OCI-LY7 (cell line): Measurements from ENCODE around the gene IRF8. TPM values are rescaled to one million over a fixed set of nuclear protein-coding genes. Genes with fewer than 3 reads are reported as not detected.

Experiments
- BruUV-seq: library from RNA; stranded (reverse); fragments of 400-500 nt; replicated peaks from 2 replicates; lab custom pipeline; 2021; lab: Mats Ljungman, UMichigan
- CTCF ChIA-PET: fragments of 300-600 bp; sonication (Branson Sonifier 250); formaldehyde crosslinking; loops from one replicate; lab custom pipeline; 2022; ENCODE audit warnings: antibody characterized with exemption; ENCODE audit not compliant: unreplicated experiment; lab: Charles Lee
- POLR2A ChIA-PET: fragments of 300-600 bp; sonication (Branson Sonifier 250); formaldehyde crosslinking; loops from one replicate; lab custom pipeline; 2022; ENCODE audit warnings: antibody characterized with exemption; lab: Charles Lee
- DNase-seq: peaks from one replicate; pipeline ENCODE4 v3.0.0-alpha.2; 2015; ENCODE audit warnings: low spot score
- H2AFZ ChIP-seq: fragments of 200-600 bp; sonication (generic), shearing (Covaris generic); 2 replicates; pipeline ENCODE4 v1.6.1; 2014; ENCODE audit warnings: mild to moderate bottlenecking, antibody characterized with exemption, low read length, moderate library complexity
- H3K27ac ChIP-seq: fragments of 200-600 bp; sonication (generic); 2 replicates; pipeline ENCODE4 v1.5.1; 2014; ENCODE audit warnings: mixed run types, low read depth, mild to moderate bottlenecking, moderate library complexity, low read length, inconsistent platforms; ENCODE audit not compliant: poor library complexity, severe bottlenecking
- H3K36me3 ChIP-seq: fragments of 200-600 bp; sonication (generic); 2 replicates; pipeline ENCODE4 v1.6.1; 2014; ENCODE audit warnings: mild to moderate bottlenecking, antibody characterized with exemption, low read length, moderate library complexity, mixed read lengths; ENCODE audit not compliant: insufficient read depth
- H3K4me1 ChIP-seq: fragments of 200-600 bp; sonication (generic); 2 replicates; pipeline ENCODE4 v1.5.1; 2014; ENCODE audit warnings: mild to moderate bottlenecking, low read length; ENCODE audit not compliant: insufficient read depth, poor library complexity, severe bottlenecking
- H3K4me2 ChIP-seq: fragments of 200-600 bp; sonication (generic); 2 replicates; pipeline ENCODE4 v1.6.1; 2014; ENCODE audit warnings: mild to moderate bottlenecking, low read length
- H3K4me3 ChIP-seq: fragments of 200-600 bp; sonication (generic); 2 replicates; pipeline ENCODE4 v1.5.1; 2014; ENCODE audit warnings: mild to moderate bottlenecking, low read depth, low read length; ENCODE audit not compliant: poor library complexity, severe bottlenecking
- H3K79me2 ChIP-seq: fragments of 200-600 bp; sonication (generic); 2 replicates; pipeline ENCODE4 v1.6.1; 2016; ENCODE audit warnings: low read depth, mild to moderate bottlenecking, low read length, moderate library complexity, mixed read lengths; ENCODE audit not compliant: insufficient read depth
- H3K9me2 ChIP-seq: fragments of 200-600 bp; sonication (generic); 2 replicates; pipeline ENCODE4 v1.6.1; 2016; ENCODE audit warnings: mild to moderate bottlenecking, low read length, mixed read lengths; ENCODE audit not compliant: insufficient read depth
- H3K9me3 ChIP-seq: fragments of 200-600 bp; sonication (generic); 2 replicates; pipeline ENCODE4 v1.6.1; 2014; ENCODE audit warnings: mild to moderate bottlenecking, mixed run types, low read length, mixed read lengths
- H4K20me1 ChIP-seq: fragments of 200-600 bp; sonication (generic); 2 replicates; pipeline ENCODE4 v1.6.1; 2014; ENCODE audit warnings: mild to moderate bottlenecking, antibody characterized with exemption, low read length, moderate library complexity, mixed read lengths; ENCODE audit not compliant: insufficient read depth
- CTCF ChIP-seq: fragments of 200-600 bp; sonication (generic); conservative IDR thresholded peaks from 2 replicates; pipeline ENCODE4 v1.5.1; 2014; ENCODE audit warnings: mild to moderate bottlenecking, antibody characterized with exemption, low read length, moderate library complexity, mixed read lengths
- EZH2phosphoT487 ChIP-seq: fragments of 200-600 bp; sonication (generic); IDR thresholded peaks from 2 replicates; pipeline ENCODE4 v1.6.1; 2018; ENCODE audit warnings: low read depth, borderline replicate concordance, mild to moderate bottlenecking, mixed run types, antibody characterized with exemption, low read length, moderate library complexity, mixed read lengths
- intact Hi-C: fragments of 100-400 bp; cut with micrococcal nuclease; formaldehyde crosslinking; loops from one replicate; pipeline ENCODE4 v1.10.0; 2022; ENCODE audit not compliant: unreplicated experiment
- total RNA-seq, 2 experiments: library from RNA; depleted of rRNA in 1 of 2; stranded (reverse); fragments of >200 nt in 1 of 2; shearing (Covaris generic) in 1 of 2; gene quantifications; 2 replicates each; pipeline ENCODE4 v1.2.3, GENCODE V29; 2014 to 2022

Gene IRF8
- total RNA-seq, 2 experiments from 2014 or later: 181 to 224 TPM

GRCh38 chr16:85853547-85854545 is 45.1 kb upstream of the IRF8 start:
- intact Hi-C loops: no loop called here
- H3K9me3 ChIP-seq: peaks cover 4% of the 10 kb centered on the region; the same call in 1 of the 2 replicates
- H3K4me3 ChIP-seq: no peak overlapping the region
- H3K4me2 ChIP-seq: no peak overlapping the region
- H3K27ac ChIP-seq: no peak overlapping the region
- H4K20me1 ChIP-seq: no peaks in the 10 kb centered on the region
- POLR2A ChIA-PET: interaction anchor here (0.7 kb wide), 1 partner anchor 89 kb away, joined by 3 read pairs; no protein-coding TSS in a partner anchor
- no TSS peak for BruUV-seq
- CTCF ChIA-PET: interaction anchor here (0.6 kb wide), 1 partner anchor 22 kb away, joined by 3 read pairs; no protein-coding TSS in a partner anchor
- H3K36me3 ChIP-seq: no peaks in the 10 kb centered on the region
- no peak overlapping the region for H2AFZ ChIP-seq
- DNase-seq: no peak
- no peaks in the 10 kb centered on the region for H3K79me2 ChIP-seq
- TF ChIP-seq CTCF (no peak), EZH2phosphoT487 (no peak)
- no peaks in the 10 kb centered on the region for H3K9me2 ChIP-seq
- H3K4me1 ChIP-seq: peaks cover 5% of the 10 kb centered on the region

- no peak for DNase-seq
- CTCF ChIA-PET: no interaction called here
- intact Hi-C loops: no loop called here
Observed at GRCh38 chr16:85854935-85855334, 44.0 kb upstream of the IRF8 start.

More at GRCh38 chr16:85854935-85855334, 44.0 kb upstream of the IRF8 start:
- no peaks in the 10 kb centered on the region for H3K79me2 ChIP-seq
- no peak overlapping the region for H3K4me3 ChIP-seq
- no peaks in the 10 kb centered on the region for H3K36me3 ChIP-seq
- H3K4me1 ChIP-seq: peaks cover 5% of the 10 kb centered on the region
- no peak overlapping the region for H2AFZ ChIP-seq
- no TSS peak for BruUV-seq
- TF ChIP-seq CTCF: no peak
- no peak for TF ChIP-seq EZH2phosphoT487
- no peaks in the 10 kb centered on the region for H3K9me2 ChIP-seq
- no peak overlapping the region for H3K4me2 ChIP-seq
- H3K27ac ChIP-seq: no peak overlapping the region
- POLR2A ChIA-PET: no interaction called here
- H4K20me1 ChIP-seq: no peaks in the 10 kb centered on the region
- peaks cover 4% of the 10 kb centered on the region; the same call in 1 of the 2 replicates for H3K9me3 ChIP-seq
